HG03060 (cell line): ENCODE results near the gene APOC4.
"Not testable (repeated sequence)": the region's sequence is repeated elsewhere in the genome, so short reads cannot be mapped to it uniquely, and the experiment has no call there.

Experiments used
- ATAC-seq: cut with Tn5 transposase; IDR thresholded peaks from one replicate; pipeline ENCODE4 v1.9.1; 2021; ENCODE audit warnings: low read depth, moderate number of reproducible peaks; ENCODE audit not compliant: unreplicated experiment

The APOC4 gene

GRCh38 chr19:44942067-44942571 lies at the start of gene APOC4:
Gene APOC4, plus strand, starts transcription at chr19:44942237. Its CDS starts 41 bp downstream, at chr19:44942278.
- ATAC-seq: no peak

- ATAC-seq: no peak
Observed at GRCh38 chr19:44892932-44893331, 49.1 kb upstream of the APOC4 start.

DNA sequence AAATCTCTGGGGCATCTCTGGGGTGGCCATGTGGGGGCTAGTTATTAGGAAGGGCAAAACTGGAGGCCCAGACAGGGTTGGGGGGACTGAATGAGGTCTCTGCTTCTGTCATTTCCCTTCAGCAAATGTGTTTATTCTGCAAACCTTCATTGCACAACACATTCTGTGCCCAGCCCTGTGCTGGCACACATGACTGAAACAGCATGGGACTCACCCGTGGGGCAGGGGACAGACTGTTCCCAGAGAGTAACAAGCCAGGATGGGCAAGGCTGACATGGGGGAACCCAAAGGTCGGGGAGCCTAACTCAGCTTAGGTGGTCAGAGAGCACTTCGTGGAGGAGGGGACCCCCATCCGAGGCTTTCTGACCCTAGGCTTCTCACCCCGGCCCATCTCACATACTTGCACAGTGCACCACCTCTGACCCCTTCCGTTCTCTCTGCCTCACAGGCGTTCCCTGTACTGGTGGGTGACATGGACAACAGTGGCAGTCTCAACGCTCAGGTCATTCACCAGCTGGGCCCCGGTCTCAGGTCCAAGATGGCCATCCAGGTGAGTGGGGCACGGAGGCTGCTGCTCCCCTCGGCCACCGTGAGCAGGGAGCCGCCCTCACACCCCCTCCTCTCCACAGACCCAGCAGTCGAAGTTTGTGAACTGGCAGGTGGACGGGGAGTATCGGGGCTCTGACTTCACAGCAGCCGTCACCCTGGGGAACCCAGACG lies 48.5 kb upstream of the APOC4 start:
- ATAC-seq: no peak

GRCh38 chr19:44894052-44894400 lies 48.0 kb upstream of the APOC4 start:
- ATAC-seq: no peak

DNA sequence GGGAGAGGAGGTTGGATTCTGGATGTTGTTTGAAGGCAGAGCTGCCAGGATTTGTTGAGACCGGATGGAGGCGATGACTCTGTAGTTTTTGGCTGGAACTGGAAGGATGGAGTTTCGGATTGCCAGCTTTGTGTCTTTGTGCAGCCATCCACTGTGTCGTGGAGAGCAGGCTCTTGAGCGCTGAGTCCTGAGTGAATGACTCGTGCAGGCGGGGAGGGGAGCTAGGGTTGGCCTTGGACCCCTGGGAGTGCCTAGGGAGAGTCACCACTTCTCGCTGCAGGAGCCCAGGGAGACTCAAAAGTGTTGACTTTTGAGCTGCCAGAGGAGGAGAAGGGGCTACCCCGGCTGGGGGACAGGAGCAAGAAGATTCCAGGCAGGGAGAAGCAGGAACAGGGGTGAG lies 47.1 kb upstream of the APOC4 start:
- no peak for ATAC-seq

- ATAC-seq: no peak
Observed at GRCh38 chr19:44897835-44898234, 44.2 kb upstream of the APOC4 start.

- ATAC-seq: no peak
Observed at GRCh38 chr19:44900328-44901244, 41.5 kb upstream of the APOC4 start.

DNA sequence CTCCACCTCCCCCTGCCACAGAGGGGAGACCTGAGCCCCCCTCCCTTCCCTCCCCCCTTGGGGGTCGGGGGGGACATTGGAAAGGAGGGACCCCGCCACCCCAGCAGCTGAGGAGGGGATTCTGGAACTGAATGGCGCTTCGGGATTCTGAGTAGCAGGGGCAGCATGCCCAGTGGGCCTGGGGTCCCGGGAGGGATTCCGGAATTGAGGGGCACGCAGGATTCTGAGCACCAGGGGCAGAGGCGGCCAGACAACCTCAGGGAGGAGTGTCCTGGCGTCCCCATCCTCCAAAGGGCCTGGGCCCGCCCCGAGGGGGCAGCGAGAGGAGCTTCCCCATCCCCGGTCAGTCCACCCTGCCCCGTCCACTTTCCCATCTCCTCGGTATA lies 38.8 kb upstream of the APOC4 start:
- no peak for ATAC-seq

- no peak for ATAC-seq
Observed at GRCh38 chr19:44903602-44904425, 38.2 kb upstream of the APOC4 start.

DNA sequence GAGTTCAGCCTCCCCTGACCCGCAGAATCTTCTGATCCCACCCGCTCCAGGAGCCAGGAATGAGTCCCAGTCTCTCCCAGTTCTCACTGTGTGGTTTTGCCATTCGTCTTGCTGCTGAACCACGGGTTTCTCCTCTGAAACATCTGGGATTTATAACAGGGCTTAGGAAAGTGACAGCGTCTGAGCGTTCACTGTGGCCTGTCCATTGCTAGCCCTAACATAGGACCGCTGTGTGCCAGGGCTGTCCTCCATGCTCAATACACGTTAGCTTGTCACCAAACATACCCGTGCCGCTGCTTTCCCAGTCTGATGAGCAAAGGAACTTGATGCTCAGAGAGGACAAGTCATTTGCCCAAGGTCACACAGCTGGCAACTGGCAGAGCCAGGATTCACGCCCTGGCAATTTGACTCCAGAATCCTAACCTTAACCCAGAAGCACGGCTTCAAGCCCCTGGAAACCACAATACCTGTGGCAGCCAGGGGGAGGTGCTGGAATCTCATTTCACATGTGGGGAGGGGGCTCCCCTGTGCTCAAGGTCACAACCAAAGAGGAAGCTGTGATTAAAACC lies 37.5 kb upstream of the APOC4 start:
- no peak for ATAC-seq

DNA sequence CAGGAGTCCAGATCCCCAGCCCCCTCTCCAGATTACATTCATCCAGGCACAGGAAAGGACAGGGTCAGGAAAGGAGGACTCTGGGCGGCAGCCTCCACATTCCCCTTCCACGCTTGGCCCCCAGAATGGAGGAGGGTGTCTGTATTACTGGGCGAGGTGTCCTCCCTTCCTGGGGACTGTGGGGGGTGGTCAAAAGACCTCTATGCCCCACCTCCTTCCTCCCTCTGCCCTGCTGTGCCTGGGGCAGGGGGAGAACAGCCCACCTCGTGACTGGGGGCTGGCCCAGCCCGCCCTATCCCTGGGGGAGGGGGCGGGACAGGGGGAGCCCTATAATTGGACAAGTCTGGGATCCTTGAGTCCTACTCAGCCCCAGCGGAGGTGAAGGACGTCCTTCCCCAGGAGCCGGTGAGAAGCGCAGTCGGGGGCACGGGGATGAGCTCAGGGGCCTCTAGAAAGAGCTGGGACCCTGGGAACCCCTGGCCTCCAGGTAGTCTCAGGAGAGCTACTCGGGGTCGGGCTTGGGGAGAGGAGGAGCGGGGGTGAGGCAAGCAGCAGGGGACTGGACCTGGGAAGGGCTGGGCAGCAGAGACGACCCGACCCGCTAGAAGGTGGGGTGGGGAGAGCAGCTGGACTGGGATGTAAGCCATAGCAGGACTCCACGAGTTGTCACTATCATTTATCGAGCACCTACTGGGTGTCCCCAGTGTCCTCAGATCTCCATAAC lies 36.4 kb upstream of the APOC4 start, which contains the start of gene APOE:
APOE (plus strand) TSS at position 360 of the 724 bp plus-strand sequence. CDS start 829 bp downstream, outside the sequence.
- no peak for ATAC-seq

DNA sequence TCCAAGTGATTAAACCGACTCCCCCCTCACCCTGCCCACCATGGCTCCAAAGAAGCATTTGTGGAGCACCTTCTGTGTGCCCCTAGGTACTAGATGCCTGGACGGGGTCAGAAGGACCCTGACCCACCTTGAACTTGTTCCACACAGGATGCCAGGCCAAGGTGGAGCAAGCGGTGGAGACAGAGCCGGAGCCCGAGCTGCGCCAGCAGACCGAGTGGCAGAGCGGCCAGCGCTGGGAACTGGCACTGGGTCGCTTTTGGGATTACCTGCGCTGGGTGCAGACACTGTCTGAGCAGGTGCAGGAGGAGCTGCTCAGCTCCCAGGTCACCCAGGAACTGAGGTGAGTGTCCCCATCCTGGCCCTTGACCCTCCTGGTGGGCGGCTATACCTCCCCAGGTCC lies 34.4 kb upstream of the APOC4 start:
- ATAC-seq: no peak

DNA sequence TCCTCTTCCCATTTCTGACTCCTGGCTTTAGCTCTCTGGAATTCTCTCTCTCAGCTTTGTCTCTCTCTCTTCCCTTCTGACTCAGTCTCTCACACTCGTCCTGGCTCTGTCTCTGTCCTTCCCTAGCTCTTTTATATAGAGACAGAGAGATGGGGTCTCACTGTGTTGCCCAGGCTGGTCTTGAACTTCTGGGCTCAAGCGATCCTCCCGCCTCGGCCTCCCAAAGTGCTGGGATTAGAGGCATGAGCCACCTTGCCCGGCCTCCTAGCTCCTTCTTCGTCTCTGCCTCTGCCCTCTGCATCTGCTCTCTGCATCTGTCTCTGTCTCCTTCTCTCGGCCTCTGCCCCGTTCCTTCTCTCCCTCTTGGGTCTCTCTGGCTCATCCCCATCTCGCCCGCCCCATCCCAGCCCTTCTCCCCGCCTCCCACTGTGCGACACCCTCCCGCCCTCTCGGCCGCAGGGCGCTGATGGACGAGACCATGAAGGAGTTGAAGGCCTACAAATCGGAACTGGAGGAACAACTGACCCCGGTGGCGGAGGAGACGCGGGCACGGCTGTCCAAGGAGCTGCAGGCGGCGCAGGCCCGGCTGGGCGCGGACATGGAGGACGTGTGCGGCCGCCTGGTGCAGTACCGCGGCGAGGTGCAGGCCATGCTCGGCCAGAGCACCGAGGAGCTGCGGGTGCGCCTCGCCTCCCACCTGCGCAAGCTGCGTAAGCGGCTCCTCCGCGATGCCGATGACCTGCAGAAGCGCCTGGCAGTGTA lies 33.8 kb upstream of the APOC4 start:
- ATAC-seq: no peak

GRCh38 chr19:44908836-44909261 lies 33.2 kb upstream of the APOC4 start:
- ATAC-seq: no peak

GRCh38 chr19:44909775-44910174 lies 32.3 kb upstream of the APOC4 start:
- no peak for ATAC-seq

DNA sequence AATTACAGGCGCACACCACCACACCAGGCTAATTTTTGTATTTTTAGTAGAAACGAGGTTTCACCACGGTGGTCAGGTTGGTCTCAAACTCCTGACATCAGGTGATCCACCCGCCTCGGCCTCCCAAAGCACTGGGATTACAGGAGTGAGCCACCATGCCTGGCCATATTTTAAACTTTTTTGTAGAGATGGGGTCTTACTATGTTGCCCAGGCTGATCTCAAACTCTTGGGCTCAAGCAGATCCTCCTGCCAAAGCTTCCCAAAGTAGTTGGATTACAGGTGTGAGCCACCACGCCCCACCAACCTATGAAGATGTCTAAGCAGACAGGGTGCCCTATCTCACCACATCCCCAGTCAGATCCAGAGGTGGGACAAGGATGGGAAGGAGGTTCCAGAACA lies 30.1 kb upstream of the APOC4 start:
- ATAC-seq: not testable (repeated sequence)

DNA sequence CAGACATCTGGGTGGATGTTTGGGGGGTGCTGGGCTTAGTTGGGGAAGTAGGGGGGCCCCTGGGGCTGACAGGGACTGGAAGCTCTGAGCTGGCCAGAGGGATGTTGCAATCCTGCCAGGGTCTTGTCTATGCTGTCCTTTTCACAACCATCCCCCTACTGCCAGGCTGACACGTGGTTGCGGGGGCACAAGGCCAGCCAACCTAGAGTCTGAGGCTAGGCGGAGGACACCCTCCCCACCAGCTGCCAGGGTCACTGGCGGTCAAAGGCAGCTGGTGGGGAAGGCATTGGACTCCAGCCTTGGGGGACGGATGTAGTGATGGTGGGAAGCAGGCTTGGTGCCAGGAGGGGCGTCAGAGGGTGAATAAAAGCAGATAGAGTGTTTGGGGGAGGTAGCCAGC lies 29.2 kb upstream of the APOC4 start:
- no peak for ATAC-seq

DNA sequence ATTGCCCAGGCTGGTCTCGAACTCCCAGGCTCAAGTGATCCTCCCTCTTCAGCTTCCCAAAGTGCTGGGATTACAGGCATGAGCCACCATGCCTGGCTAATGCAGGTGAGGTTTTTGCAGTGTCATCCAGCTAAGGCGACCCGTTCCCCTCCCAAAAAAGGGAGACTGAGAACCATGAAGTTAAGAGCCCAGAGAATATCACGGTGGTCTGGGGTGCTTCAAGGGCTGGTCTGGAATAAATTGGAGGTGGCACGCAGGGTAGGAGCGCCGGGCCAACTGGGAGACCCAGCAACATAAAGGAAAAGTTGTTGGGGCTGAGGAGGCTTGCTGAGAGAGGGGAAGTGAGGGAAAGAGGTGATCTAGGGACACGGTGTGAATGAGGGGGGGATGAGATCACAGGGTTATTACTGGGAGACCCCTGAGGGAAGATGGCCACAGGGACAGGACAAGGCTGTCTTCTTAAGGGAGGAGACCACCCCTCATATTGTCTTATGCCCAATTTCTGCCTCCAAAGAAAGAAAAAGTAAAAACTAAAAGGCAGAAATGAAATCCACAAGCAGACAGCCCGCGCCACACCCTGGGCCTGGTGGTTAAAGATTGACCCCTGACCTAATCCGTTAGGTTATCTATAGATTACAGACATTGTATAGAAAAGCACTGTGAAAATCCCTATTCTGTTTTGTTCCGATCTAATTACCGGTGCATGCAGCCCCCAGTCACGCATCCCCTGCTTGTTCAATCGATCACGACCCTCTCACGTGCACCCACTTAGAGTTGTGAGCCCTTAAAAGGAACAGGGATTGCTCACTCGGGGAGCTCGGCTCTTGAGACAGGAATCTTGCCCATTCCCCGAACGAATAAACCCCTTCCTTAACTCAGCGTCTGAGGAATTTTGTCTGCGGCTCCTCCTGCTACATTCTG lies 28.3 kb upstream of the APOC4 start:
- ATAC-seq: not testable (repeated sequence)
